HG02973 (cell line): ENCODE measurements around the gene DCP1B.
"Not testable (repeated sequence)": the region's sequence is repeated elsewhere in the genome, so short reads cannot be mapped to it uniquely, and the experiment has no call there.

Source experiments
- ATAC-seq: cut with Tn5 transposase; IDR thresholded peaks from one replicate; pipeline ENCODE4 v1.9.1; 2021; ENCODE audit warnings: moderate library complexity; ENCODE audit not compliant: unreplicated experiment

DCP1B gene

GRCh38 chr12:1977109-1977508 is 27.1 kb downstream of the DCP1B start:
- ATAC-seq: no peak

DNA sequence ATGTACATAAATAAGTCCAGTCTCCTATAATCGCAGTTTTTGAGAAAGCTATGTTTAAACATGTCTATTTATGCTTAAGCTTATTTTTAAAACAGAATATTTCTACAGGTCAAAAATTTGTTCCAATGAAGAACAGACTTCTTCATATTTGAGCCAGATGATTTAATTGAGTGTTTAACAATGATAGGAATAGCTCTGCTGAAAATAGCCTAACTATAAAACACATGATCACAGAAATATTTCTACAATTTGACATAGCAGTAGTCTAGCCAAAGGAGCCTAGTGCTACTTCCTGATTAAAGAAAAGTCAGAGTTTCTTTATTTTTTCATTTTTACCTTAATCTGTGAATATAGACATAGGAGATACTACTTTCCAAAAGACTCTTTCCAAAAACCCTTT is 29.4 kb downstream of the DCP1B start:
- no peak for ATAC-seq

GRCh38 chr12:1972856-1973317 is 31.4 kb downstream of the DCP1B start:
- ATAC-seq: no peak

DNA sequence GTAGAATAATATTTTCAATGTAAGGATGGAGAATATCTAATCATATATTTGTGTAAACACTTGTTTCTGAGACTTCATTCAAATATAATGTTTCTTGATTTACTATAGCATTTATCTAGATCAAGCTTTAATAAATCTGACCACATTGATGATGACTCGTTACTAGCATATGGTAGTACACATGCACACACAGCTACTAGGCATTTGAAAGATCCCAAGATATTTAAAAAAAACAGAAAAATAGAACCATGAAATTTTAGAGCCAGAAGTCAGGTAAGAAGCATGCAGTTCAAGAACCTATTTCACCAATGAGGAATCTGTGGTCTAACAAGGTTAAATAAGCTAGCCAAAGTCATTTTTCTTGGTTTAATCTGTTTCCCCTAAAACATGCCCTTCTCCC is 32.0 kb downstream of the DCP1B start:
- no peak for ATAC-seq

DNA sequence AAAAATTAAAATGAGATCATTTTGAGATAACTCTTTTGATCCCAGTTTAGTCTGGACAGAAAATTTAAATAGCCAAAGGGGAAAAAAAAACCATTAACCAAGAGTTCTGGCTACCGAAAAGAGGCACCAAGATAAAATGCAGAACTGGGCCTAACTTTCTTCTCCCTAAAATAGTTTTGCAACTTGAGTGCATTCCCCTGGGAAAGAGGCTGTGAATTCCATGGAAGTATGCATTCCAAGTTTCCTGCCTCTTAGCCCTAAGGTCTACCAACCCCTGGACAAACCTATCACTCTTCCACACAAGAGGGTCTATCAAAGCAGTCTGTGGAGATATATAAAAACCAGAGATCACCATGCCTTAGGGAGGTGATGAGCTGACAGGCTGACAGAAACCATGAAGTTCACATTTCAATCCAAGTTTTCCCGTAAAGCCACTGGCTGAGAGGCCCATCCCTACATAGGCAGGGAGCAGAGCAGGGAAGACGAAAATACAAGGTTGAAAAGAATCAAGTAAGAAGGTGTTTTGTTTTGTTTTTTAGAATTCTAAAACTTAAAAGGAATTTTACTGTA is 33.8 kb downstream of the DCP1B start:
- no peak for ATAC-seq

DNA sequence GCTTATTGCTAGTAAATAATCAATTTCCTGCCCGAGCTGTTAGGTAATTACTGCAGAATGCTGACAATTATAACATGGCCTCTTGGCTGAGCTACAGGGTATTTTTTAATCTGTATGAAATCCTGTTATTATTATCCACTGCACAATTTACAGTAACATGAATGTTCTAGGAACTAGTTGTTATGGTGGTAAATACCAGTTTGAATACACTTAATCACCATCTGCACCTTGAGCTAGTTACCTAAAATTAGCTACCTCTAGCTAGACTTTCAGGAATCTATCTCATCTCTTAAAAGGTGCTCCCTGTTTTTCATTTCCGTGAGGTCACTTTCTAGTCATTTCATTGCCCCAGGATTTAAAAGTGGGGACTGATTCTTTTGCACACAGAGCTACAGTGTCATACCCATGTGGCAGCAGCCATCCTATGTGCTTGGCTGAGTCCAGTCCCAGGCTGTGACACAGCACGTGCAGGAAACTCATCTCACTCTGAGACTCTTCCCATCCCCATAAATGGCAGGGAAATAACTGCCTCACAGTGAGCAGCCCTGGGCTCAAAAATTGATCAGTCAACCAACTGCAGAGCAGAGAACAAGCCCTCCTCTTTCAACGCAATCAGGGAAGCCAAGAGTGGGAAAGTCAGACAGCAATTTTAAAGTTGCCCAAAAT is 37.6 kb downstream of the DCP1B start:
- no peak for ATAC-seq

DNA sequence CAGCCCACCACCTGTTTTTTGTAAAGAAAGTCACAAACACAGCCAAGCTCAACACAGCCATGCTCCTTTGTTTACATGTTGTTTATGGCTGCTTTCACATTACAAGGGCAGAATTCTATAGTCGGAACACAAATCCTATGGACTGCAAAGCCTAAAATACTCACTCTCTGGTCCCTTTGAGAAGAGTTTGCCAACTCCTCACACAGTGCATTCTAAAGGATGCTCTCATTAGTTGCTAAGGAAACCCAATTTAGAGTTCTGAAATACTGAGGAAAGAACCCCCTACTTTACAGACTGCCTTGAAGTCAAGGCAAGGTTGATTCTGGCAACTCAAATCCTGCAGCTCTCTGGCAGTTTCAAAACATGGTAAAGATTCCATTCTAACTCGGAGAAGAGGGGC is 38.3 kb downstream of the DCP1B start:
- ATAC-seq: no peak

- no peak for ATAC-seq
Measured at GRCh38 chr12:1962051-1963020, 41.9 kb downstream of the DCP1B start.

DNA sequence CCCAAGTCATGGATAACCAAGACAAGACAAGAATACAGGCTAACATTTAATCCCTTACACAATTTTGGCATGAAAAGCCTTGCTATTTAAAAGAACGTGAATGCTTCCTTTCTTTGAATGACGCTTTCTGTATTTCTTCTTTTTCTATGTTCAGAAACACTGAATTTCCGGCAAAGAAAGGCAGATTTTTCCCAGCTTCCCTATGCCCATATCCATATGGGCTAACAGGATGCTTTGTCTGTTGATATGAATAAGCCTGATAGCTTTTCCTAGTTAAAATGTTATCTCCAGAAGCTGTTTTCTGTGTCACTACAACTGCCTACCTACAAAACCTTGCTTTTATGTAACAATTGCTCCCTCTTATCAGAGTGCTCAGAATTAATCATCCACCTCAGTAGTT is 47.5 kb downstream of the DCP1B start:
- ATAC-seq: no peak

GRCh38 chr12:1949771-1950470 is 54.3 kb downstream of the DCP1B start:
- ATAC-seq: no peak

- no peak for ATAC-seq
Measured at GRCh38 chr12:1948883-1949282, 55.4 kb downstream of the DCP1B start.

- no peak for ATAC-seq
Measured at GRCh38 chr12:1947081-1947480, 57.2 kb downstream of the DCP1B start.

DNA sequence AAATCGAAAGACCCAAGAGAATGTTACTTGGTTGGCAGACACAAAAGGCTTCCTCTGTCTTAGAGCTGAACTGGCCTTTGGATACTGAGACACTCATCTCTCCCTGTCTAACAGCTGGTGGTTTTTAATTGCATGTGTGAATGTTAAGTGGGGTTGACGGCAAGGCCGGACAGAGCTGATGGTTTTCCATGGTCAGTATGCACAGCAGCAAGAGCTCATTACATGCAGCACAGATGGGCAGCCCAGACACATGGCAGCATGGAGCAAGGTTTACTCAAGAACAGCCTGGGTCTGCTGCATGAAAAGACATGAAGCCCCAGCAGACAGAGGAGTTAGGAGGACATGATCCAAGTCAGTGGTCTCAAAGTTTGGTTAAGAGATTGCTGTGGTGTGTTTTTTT is 58.0 kb downstream of the DCP1B start:
- ATAC-seq: no peak

DNA sequence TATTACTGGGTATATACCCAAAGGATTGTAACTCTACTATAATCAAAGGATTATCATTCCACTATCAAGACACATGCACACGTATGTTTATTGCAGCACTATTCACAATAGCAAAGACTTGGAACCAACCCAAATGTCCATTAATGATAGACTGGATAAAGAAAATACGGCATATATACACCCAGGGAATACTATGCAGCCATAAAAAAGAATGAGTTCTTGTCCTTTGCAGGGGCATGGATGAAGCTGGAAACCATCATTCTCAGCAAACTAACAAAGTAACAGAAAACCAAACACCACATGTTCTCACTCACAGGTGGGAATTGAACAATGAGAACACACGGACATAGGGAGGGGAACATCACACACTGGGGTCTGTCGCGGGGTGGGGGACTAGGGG is 58.8 kb downstream of the DCP1B start:
- ATAC-seq: not testable (repeated sequence)

DNA sequence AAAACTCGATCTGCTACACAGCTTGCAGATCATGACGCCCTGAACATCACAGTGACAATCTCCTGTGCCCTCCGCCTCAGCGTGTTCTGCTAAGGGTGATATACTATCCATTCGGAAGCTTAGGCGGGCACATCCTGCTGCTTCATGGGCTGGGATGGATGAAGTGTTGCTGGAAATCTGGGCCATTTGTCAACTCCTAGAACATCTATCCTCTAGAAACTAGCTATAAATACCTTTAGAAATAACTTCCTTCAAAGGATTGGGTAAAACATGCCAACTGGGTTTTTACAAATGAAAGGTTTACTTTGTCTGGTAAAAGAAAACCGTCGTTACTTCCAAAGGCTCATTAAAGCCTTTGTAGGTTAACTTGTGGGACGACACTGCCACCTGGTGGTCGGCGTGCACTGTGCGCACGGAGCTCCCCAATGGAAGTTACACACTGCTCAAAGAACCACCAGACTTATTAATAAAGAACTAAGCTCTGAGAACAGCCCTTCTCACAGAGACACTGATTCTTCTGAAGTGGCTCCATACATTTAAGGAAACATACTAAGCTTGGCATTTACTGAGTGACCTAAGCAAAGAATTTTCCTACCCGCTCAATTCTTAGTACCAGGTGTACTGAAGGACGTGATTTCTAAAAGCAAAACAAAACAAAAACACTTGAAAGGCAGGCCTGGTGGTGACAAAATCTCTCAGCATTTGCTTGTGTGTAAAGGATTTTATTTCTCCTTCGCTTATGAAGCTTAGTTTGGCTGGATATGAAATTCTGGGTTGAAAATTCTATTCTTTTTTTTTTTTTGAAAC is 64.3 kb downstream of the DCP1B start:
- ATAC-seq: no peak

GRCh38 chr12:1939331-1939730 is 64.9 kb downstream of the DCP1B start:
- ATAC-seq: no peak

- no peak for ATAC-seq
Measured at GRCh38 chr12:1937481-1938224, 66.6 kb downstream of the DCP1B start.

- ATAC-seq: no peak
Measured at GRCh38 chr12:1936406-1937320, 67.6 kb downstream of the DCP1B start.
